ENCODE results near the gene MLPH. TPM values are rescaled to one million over a fixed set of nuclear protein-coding genes. Genes with fewer than 3 reads are reported as not detected.

Gene MLPH
- total and polyA plus RNA-seq, 9 of the 15 experiments (the other 6 are each of a cell fraction or from before 2014, with no cell fraction given) = 0.22 TPM; not detected in 8

DNA sequence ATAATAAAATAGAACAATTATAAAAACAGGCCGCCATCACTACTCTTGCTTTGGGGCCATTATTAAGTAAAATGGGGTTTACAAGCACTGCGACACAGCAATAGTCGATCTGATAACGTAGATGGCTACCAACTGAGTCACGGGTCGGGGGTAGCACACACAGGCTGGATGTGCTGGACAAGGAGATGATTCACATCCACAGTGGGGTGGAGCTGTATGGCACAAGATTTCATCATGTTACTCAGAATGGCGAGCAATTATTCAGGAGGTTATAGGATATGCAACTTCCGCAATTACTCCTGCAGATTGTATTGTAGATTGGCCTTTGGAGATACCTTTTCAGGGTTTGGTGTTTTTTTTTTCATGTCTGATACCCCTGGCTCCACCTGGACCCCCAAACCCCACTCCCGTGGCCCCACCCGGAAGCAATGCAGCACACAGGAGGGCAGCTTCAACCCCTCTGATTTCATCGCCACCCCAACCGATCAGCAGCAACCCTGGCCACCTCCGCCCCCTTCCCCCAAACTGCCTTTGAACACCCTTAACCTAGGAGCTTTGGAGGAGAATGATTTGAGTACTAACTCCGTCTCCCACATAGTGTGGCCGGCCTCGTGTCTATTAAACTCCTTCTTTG, 21.4 kb upstream of the MLPH start (continued):
- TF ChIP-seq, protein P1, sequence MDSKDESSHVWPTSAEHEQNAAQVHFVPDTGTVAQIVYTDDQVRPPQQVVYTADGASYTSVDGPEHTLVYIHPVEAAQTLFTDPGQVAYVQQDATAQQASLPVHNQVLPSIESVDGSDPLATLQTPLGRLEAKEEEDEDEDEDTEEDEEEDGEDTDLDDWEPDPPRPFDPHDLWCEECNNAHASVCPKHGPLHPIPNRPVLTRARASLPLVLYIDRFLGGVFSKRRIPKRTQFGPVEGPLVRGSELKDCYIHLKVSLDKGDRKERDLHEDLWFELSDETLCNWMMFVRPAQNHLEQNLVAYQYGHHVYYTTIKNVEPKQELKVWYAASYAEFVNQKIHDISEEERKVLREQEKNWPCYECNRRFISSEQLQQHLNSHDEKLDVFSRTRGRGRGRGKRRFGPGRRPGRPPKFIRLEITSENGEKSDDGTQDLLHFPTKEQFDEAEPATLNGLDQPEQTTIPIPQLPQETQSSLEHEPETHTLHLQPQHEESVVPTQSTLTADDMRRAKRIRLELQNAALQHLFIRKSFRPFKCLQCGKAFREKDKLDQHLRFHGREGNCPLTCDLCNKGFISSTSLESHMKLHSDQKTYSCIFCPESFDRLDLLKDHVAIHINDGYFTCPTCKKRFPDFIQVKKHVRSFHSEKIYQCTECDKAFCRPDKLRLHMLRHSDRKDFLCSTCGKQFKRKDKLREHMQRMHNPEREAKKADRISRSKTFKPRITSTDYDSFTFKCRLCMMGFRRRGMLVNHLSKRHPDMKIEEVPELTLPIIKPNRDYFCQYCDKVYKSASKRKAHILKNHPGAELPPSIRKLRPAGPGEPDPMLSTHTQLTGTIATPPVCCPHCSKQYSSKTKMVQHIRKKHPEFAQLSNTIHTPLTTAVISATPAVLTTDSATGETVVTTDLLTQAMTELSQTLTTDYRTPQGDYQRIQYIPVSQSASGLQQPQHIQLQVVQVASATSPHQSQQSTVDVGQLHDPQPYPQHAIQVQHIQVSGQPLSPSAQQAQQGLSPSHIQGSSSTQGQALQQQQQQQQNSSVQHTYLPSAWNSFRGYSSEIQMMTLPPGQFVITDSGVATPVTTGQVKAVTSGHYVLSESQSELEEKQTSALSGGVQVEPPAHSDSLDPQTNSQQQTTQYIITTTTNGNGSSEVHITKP (IDR thresholded peaks at IDR 0.05; ENCODE audit: partially characterized antibody) = no peak
- TF ChIP-seq ZNF212 (CRISPR knock-in tag; IDR thresholded peaks at IDR 0.05) = no peak
- TF ChIP-seq PTTG1 (tag; IDR thresholded peaks at IDR 0.05; ENCODE audit: low read depth) = 0 out of 2 replicates have a peak, but pooled peaks have one; percentile 25
- TF ChIP-seq HNRNPL (IDR thresholded peaks at IDR 0.05; ENCODE audit: low read depth, low read length) = no peak
- TF ChIP-seq, protein P2, sequence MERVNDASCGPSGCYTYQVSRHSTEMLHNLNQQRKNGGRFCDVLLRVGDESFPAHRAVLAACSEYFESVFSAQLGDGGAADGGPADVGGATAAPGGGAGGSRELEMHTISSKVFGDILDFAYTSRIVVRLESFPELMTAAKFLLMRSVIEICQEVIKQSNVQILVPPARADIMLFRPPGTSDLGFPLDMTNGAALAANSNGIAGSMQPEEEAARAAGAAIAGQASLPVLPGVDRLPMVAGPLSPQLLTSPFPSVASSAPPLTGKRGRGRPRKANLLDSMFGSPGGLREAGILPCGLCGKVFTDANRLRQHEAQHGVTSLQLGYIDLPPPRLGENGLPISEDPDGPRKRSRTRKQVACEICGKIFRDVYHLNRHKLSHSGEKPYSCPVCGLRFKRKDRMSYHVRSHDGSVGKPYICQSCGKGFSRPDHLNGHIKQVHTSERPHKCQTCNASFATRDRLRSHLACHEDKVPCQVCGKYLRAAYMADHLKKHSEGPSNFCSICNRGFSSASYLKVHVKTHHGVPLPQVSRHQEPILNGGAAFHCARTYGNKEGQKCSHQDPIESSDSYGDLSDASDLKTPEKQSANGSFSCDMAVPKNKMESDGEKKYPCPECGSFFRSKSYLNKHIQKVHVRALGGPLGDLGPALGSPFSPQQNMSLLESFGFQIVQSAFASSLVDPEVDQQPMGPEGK (CRISPR knock-in tag; IDR thresholded peaks at IDR 0.05; ENCODE audit: borderline replicate concordance) = no peak
- TF ChIP-seq, protein P3, sequence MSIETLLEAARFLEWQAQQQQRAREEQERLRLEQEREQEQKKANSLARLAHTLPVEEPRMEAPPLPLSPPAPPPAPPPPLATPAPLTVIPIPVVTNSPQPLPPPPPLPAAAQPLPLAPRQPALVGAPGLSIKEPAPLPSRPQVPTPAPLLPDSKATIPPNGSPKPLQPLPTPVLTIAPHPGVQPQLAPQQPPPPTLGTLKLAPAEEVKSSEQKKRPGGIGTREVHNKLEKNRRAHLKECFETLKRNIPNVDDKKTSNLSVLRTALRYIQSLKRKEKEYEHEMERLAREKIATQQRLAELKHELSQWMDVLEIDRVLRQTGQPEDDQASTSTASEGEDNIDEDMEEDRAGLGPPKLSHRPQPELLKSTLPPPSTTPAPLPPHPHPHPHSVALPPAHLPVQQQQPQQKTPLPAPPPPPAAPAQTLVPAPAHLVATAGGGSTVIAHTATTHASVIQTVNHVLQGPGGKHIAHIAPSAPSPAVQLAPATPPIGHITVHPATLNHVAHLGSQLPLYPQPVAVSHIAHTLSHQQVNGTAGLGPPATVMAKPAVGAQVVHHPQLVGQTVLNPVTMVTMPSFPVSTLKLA (conservative IDR thresholded peaks at IDR 0.05) = no peak
- no peak for TF ChIP-seq ILF3 (IDR thresholded peaks at IDR 0.05; ENCODE audit: borderline replicate concordance)
- TF ChIP-seq, protein P4, sequence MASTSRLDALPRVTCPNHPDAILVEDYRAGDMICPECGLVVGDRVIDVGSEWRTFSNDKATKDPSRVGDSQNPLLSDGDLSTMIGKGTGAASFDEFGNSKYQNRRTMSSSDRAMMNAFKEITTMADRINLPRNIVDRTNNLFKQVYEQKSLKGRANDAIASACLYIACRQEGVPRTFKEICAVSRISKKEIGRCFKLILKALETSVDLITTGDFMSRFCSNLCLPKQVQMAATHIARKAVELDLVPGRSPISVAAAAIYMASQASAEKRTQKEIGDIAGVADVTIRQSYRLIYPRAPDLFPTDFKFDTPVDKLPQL (IDR thresholded peaks at IDR 0.05; ENCODE audit: extremely low read depth, insufficient read length) = no peak
- TF ChIP-seq OTX1 (CRISPR knock-in tag; IDR thresholded peaks at IDR 0.05) = no peak
- peak; percentile 44 for TF ChIP-seq FOS (IDR thresholded peaks at IDR 0.05; ENCODE audit: extremely low read depth, insufficient read length)
- TF ChIP-seq, protein P5, sequence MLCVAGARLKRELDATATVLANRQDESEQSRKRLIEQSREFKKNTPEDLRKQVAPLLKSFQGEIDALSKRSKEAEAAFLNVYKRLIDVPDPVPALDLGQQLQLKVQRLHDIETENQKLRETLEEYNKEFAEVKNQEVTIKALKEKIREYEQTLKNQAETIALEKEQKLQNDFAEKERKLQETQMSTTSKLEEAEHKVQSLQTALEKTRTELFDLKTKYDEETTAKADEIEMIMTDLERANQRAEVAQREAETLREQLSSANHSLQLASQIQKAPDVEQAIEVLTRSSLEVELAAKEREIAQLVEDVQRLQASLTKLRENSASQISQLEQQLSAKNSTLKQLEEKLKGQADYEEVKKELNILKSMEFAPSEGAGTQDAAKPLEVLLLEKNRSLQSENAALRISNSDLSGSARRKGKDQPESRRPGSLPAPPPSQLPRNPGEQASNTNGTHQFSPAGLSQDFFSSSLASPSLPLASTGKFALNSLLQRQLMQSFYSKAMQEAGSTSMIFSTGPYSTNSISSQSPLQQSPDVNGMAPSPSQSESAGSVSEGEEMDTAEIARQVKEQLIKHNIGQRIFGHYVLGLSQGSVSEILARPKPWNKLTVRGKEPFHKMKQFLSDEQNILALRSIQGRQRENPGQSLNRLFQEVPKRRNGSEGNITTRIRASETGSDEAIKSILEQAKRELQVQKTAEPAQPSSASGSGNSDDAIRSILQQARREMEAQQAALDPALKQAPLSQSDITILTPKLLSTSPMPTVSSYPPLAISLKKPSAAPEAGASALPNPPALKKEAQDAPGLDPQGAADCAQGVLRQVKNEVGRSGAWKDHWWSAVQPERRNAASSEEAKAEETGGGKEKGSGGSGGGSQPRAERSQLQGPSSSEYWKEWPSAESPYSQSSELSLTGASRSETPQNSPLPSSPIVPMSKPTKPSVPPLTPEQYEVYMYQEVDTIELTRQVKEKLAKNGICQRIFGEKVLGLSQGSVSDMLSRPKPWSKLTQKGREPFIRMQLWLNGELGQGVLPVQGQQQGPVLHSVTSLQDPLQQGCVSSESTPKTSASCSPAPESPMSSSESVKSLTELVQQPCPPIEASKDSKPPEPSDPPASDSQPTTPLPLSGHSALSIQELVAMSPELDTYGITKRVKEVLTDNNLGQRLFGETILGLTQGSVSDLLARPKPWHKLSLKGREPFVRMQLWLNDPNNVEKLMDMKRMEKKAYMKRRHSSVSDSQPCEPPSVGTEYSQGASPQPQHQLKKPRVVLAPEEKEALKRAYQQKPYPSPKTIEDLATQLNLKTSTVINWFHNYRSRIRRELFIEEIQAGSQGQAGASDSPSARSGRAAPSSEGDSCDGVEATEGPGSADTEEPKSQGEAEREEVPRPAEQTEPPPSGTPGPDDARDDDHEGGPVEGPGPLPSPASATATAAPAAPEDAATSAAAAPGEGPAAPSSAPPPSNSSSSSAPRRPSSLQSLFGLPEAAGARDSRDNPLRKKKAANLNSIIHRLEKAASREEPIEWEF (CRISPR knock-in tag; IDR thresholded peaks at IDR 0.05) = no peak
- TF ChIP-seq NCOR1 (IDR thresholded peaks at IDR 0.05) = no peak

Measured in K562 (cell line).